GM12874 (cell line): Measurements from ENCODE around the gene TRUB1.

Experiments used
- CTCF ChIP-seq: IDR thresholded peaks from 2 replicates; pipeline ENCODE4 v1.5.1; 2011; ENCODE audit warnings: low read depth, mild to moderate bottlenecking, control low read depth, low read length, moderate library complexity; ENCODE audit not compliant: insufficient read depth

TRUB1 gene

DNA sequence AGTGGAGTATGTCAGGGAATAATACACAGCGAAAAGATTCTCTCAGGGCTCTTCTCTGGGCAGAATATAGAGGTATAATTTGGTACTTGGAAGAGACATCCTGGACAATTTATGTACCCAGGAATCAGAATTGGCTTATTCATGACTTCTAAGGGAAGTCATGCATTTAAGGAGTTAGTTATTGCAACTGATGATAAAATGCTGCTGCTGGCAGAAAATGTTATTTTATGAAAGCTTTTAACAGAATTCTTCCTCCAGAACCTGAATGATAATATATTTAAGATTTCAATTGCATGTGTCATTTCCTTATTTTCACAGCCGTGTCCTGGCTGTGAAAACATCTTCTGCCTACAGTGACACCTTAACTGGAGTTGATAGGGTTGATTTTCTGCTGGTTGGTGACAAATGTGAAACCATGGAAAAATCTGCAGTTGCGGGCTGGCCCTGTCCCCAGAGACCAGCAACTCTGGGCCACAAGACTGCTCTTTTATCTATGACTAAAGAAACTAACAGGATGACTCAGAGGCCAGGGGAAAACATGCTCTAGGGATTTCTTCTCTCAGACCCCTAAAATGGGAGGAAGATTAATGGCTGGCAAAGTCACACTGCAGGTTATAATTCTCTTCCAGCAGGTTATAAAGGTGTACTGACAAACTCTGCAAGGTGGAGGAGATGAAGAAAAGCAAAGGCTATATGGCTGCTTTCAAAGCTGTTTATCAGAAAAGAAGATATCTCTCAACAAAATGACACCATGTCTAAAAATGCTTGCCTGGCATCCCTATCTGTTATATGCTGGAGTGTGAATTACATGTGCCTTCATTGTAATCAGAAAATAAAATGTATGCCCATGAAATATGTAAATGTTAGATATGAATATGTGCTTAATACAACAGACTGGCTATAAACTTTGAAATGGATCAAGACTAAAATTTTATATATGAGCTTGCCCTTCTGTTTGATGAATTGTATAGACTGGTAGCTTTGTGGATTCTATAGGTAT is 12.1 kb upstream of the TRUB1 start:
- no peak for TF ChIP-seq CTCF

GRCh38 chr10:114928818-114929217 is 9.2 kb upstream of the TRUB1 start:
- no peak for TF ChIP-seq CTCF

DNA sequence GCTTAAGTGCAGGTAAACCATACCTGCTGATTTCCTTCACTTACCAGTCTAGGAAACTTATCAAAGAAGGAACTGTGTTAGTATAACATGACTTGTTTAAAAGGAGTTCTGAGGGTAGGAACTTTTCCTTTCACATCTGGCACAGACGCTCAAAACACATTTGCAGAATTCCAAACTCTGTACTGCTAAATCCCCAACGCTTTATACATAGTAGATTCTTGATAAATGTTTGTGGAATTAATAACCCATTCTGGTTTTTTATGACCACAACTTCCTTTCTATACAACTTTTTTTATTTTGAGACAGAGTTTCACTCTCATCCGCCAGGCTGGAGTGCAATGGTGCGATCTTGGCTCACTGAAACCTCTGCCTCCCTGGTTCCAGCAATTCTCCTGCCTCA is 7.7 kb upstream of the TRUB1 start:
- TF ChIP-seq CTCF, result no peak

DNA sequence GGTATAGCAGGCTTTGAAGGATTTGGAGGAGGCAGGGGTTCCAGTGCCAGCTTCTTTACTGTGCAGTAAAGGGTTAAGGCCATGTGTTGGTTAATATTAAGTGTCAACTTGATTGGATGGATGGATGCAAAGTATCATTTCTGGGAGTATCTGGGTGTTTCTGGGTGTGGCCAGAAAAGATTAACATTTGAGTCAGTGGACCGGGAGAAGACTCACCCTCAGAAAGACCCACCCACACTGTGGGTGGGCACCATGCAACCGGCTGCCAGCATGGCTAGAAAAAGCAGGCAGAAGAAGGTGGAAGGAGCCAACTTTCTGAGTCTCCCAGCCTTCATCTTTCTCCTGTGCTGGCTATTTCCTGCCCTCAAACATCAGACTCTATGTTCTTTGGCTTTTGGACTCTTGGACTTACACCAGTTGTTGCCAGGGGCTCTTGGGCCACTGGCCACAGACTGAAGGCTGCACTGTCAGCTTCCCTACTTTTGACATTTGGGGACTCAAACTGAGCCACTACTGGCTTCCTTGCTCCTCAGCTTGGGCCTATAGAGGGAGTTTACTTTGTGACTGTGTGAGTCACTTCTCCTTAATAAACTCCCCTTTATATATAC is 6.8 kb upstream of the TRUB1 start:
- TF ChIP-seq CTCF, result no peak

DNA sequence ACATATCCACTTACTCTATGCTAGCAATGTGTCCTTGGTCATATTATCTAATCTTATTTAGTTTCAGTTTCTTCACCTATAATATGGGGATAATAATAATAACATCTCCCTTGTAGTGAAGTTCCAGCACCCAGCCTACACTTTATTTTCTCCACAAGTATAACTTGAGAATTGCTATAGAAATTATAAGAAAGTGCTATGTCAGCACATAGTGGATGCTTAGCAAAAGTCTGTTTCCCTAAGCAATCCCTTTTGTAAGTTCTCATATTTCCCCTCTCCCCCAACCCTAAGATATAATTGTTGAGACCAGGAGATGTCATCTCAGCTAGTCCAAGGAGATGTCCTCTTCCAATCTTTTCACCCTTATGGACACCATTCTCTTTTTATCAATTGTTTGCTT is 5.8 kb upstream of the TRUB1 start:
- TF ChIP-seq CTCF, result no peak

- no peak for TF ChIP-seq CTCF
Measured at GRCh38 chr10:114932945-114933344, 5.0 kb upstream of the TRUB1 start.

GRCh38 chr10:114933588-114933987 is 4.4 kb upstream of the TRUB1 start:
- no peak for TF ChIP-seq CTCF
